ENCODE results near the gene CMIP.
A peak's percentile ranks its signal among the peaks of the same experiment; 100 is the strongest.

The CMIP gene

DNA sequence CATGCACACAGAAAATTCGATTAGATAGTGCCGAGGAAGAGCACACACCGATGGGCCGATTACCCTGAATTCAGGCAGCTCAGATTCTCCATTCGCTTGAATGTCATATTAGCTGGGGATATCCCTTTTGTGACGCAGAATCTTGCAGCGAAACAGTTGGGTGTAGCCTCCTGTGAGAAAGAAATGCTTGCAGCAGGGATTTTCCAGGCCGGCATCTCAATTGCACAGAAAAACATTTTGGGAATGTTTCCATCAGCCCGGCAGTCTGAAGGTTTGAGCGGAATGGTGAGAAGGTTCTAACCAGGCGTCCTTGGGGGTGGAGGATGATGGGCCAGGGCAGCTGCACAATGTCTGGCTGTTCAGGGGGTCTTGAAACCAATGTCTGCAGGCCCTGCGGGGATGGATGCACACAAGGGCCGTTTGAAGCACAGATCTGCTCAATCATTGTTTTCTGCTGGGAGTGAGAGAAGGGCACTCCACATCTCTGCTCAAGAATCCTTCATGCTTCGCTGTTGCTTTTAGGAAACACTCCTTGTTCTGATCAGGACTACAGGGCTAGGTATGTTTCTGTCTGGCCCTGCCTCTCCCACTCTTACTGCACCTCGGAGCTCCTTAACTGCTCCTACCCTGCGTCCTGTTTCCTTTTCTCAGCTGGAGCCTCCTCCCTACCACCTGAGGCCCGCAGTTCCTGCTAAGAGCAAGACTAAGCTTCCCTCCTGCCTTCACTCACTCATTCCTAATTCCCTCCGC lies 94.6 kb downstream of the CMIP start:
- peak; percentile 0 for DNase-seq

DNA sequence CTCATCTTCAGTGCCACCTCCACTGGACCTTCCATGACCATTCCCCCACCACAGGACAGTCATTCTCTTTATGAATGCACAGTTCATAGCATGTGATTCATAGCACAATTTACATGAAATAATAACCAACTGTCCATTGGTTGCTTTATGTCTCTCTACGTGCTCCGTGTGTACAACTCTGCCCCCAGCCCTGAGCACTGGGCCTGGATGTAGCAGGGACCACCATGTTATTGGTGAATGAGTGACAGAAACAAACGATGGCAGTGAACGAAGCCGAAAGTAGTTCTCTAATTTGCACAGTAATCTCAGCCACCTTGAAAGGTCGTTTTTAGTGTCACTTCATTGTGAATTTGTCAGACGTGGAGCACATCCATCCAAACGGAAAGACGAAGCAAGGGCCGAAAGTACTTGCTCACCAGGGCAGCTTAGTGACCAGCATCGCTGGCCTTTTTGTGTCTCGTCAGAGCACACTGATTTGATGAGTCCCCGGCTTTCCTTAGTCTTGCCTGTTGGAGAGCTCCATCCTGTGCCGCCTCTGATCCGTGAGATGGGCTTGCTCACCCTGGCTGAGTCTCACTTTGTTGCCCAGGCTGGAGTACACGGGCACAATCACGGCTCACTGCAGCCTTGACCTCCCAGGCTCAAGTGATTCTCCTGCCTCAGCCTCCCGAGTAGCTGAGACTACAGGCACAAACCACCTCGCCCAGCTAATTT lies 95.3 kb downstream of the CMIP start:
- no peak for DNase-seq

- no peak for DNase-seq
These were observed 96.7 kb downstream of the CMIP start for GRCh38 chr16:81541314-81541713.

DNA sequence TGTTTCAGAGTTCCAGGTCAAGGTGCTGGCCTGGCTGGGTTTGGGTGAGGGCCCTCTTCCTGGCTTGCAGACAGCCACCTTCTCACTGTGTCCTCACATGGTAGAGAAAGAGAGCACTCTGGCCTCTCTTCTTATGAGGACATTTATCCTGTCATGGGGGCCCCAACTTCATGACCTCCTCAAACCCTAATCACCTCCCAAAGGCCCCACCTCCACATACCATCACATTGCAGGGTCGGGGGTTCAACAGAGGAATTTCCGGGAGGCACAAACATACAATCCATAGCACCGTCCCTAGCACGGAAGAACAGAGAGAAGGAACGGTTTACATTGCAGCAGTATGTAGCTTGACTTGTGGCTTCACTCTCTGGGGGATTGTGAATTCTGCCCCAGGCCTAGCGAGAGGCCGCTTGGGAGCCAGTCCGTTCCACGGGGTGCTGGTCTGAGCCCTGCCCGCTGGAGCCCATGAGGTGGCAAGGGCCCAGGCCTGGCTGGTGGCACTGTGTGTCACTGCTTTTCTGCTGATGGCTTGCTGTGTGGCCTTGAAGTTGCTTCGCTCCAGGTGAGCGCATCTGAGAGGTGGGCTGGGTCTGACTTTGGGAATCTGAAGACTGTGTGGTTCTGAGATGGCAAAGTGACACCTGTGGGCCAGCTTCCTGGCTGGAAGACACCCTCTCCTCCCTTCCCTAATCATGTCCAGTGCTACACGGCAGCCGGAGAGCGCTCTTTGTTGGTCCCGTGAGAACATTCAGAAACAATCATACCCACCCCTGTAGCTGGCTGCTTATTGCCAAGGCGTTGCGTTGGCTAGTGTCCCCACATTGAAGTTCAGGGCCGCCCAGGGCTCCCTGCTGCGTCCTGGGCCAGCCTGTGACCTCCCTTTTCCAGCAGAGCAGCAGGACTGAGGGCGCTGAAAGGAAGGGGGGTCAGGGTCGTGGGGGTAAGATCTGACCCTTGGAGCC lies 98.3 kb downstream of the CMIP start:
- no peak for DNase-seq

DNA sequence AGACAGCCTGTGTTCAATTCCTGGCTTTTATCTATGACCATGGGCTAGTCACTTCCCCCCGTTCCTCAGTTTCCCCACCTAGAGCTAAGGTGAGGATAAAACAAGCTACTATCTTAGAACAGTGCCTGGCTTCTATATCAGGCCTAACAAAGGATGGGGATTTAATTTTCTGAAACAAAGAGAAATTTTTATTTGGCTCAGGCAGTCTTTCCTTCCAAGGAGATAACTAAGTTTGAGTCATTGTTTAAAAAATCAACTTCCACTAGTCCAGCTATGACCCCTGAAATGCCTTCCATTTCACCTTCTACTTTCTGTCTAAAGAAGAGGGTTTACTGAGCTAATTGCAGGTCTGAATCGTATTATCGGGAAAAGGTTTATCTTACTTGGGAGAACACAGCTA lies 99.0 kb downstream of the CMIP start:
- DNase-seq, result no peak

- DNase-seq, result no peak
These were observed 99.7 kb downstream of the CMIP start for GRCh38 chr16:81544261-81544660.

DNA sequence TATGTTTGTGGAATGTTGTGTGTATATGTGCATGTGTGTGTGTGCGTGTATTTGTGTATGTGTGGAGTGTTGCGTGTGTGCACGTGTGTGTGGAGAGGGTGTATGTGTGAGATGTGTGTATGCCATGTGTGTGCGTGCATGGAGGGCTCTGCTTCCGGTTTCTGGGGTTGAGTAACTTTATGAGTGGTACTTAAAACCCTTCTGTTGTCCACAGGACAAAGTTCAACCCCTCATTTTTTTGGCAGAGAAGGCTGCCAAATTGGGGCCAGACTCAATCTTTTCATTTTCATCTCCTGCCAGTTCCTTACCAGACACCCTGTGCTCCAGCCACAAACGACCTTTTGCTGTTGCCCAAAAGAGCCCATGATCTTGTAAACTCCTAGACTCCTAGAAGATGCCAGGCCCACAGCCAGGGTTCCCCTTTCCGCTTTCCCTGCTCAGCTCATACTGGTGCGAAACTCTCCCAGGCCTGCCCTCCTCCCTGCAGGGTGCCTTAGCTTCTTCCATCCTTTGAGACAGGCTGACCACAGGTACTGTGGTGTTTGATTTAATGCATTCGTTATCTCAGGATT lies 100.2 kb downstream of the CMIP start:
- no peak for DNase-seq

GRCh38 chr16:81545470-81546250 lies 101.1 kb downstream of the CMIP start:
- DNase-seq, result no peak

DNA sequence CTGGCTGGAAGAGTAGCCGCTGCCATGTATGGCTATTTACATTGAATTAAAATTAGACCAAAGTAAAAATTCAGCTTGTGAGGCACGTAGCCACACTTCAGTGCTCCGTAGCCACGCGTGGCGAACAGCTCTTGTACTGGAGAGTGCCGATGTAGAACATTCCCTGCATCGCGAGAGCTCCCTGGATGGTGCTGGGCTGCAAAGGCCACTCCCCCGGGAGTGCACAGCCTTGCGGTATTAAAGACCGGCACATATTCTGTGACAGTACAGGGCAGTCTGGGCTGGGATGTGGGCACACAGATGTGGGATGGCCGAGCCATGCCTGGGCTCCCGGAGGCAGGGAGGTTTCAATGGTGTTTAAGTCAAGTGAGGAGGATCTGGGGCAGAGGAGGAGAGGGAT lies 102.2 kb downstream of the CMIP start:
- no peak for DNase-seq

DNA sequence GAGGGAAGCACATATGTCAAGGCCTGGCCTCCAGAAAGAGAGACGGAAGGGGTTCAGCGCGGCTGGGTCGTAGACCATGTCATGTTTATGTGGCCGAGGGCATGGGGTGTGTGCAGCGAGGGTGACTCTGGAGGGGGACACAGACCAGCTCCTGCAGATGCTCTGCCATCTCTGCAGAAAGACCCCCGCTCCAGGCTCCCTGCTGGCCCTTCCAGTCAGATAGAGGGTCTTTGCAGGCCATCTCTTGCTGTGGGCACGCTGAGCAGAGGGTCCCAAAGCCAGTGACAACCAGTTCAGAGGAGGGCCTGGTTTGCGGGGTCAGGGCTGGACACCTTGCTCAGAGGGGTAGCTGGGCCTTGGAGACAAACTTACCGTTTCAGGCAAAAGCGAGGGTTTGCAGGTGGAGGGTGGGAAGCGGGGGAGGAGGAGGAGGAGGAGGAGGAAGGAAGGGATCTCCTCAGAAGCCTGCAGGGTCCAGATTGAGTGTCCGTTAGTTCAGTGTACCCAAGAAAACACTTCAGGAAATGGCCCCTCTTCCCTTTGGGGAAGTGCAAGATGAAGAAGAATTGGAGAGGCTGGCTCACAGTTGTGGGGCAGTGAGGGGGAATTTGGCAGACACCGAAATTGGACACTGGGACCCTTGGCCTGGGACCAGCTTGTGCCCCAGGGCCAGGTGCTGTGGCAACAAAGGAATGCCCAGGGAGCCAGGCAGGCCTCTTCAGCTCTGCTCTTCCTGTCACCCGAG lies 102.8 kb downstream of the CMIP start:
- DNase-seq, result no peak

DNA sequence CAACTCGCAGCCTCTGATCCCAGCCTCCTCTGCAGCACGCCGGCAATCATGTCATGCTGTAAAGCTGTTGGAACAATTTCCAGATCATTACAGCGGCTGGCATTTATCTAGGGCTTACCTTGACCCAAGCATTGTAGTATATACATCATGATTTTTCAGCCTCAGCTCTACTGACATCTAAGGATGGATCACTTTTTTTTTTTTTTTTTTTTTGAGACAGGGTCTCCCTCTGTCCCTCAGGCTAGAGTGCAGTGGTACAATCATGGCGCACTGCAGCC lies 103.3 kb downstream of the CMIP start:
- no peak for DNase-seq

DNA sequence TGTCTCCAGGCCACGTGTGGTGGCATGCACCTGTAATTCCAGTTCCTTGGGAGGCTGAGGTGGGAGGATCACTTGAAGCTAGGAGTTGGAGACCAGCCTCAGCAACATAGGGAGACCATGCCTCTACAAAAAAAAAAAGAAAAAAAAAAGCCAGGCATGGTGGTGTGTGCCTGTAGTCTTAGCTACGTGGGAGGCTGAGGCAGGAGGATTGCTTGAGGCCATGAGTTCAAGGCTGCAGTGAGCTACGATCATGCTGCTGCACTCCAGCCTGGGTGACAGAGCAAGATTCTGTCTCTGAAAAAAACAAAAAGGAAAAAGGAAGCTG lies 103.9 kb downstream of the CMIP start:
- DNase-seq, result no peak

DNA sequence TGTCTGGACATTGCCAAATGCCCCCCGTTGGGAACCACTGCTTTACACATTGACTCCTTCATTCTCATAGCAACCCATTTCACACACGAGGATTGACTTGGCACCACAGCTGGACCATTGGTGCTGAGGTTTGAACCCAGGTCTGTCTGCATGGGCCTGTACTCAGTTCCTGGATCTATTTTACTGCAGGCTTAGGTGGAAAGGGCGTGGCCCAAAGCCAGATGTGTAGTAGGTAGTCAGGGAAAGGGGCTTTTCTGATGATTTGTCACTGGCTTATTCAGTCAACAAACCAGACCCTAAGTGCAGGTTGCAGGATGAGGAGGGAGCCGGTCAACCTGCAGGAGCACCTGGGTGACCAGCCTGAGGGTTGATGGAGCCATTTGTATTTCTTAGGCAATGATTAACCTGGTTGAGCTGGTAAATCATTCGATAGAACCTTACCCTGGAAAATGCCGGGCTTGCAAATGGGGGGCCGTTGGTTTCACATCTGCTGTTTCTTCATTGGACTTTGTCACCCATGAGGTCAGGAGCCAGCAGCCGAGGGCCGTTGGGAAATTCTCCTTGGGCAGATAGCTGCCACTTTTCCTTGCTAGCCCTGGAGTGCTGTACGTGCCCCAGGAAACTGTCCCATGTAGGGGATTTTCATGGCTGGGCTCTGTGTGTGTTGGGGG lies 104.4 kb downstream of the CMIP start:
- no peak for DNase-seq

DNA sequence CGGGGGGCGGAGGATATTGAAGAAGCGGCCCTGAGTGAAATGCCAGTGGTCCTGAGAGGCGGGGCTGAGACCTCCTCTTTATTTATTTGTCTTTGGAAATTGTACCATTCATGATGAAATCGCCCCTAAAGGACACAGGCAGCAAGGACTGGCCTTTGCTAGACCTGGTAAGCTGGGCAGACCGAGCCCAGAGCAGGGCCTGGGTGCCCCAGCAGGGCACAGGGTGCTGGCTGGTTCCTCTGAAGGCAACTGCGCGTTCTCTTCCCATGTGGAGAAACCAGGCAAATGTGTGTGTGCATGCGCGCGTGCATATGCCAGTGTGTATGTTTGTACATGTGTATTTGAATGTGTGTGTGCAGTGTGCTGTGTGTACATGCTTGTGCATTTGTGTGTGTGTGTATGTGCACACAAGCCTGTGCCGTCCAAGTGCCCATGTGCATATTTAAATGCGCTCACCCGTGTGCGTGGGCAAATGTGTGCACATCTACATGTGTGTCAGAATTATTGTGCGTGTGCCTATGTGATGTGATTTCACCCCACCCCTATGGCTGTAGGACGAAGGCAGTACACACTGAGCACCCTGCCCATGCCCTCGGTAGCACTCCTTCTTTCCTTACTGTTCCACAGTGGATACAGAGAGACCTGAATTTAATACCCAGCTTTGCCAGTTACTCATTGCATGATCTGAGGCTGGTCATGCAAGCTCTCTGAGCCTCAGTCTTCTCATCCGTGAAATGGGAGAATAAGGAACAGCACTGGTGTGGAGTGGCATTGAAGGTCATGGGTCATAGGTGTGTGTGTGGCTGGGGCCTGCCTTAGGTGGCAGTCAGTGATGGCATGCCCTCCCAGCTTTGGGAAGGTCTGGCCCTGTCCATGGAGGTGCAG lies 105.2 kb downstream of the CMIP start:
- no peak for DNase-seq

GRCh38 chr16:81550432-81550808 lies 105.8 kb downstream of the CMIP start:
- DNase-seq, result no peak

GRCh38 chr16:81551151-81551808 lies 106.7 kb downstream of the CMIP start:
- peak; percentile 30 for DNase-seq

DNA sequence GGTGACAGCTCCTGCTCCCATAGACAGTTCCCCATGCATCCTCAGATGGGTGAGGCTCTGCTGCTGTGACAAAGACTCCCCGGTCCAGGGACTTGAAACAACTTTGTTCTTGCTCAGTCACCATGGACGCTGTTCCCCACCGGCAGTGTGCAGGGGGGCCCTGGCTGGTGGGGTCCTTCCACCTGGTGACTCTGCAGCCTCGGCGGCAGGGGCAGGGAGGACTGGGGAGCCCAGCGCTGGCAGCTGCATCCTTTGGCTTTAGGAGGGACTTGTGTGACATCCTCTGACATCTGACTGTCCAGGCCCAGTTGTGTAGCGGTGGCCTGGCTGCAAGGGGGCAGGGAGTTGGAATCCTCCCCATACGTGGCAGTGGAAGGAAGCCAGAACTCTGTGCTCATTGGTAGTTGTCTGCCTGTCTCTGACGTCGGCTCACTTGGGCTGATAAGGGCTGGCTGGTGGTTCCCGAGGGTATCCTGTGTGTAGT lies 107.3 kb downstream of the CMIP start:
- DNase-seq, result peak; percentile 61

GRCh38 chr16:81552743-81553079 lies 108.1 kb downstream of the CMIP start:
- peak; percentile 0 for DNase-seq

GRCh38 chr16:81553080-81553813 lies 108.6 kb downstream of the CMIP start:
- DNase-seq, result no peak
